Urinary bladder (tissue), 4 donors: ENCODE data around the gene INPP5E. TPM values are rescaled to one million over a fixed set of nuclear protein-coding genes. Genes with fewer than 3 reads are reported as not detected.

Source experiments
- DNase-seq: peaks from one replicate; pipeline ENCODE4 v3.0.0-alpha.2; 2015; ENCODE audit errors: extremely low spot score
- H3K27ac ChIP-seq: one replicate; pipeline ENCODE4 v1.5.1; 2013; ENCODE audit warnings: low read depth, mild to moderate bottlenecking, moderate library complexity
- H3K36me3 ChIP-seq: one replicate; pipeline ENCODE4 v1.6.1; 2013; ENCODE audit warnings: mild to moderate bottlenecking, moderate library complexity; ENCODE audit not compliant: insufficient read depth
- H3K4me1 ChIP-seq: one replicate; pipeline ENCODE4 v1.6.1; 2013; ENCODE audit warnings: mild to moderate bottlenecking, moderate library complexity; ENCODE audit not compliant: insufficient read depth
- H3K4me3 ChIP-seq: one replicate; pipeline ENCODE4 v1.5.1; 2013; ENCODE audit warnings: low read depth, low read length
- WGBS: extraction: QIAGEN DNeasy Blood & Tissue Kit; methylation state at CpG from one replicate; pipeline ENCODE4 v1.1.7; 2013; 5-methylcytosine and 5-hydroxymethylcytosine counted together
- polyA plus RNA-seq: library from polyadenylated mRNA; stranded (reverse); fragments of 200-250 nt; gene quantifications from one replicate; pipeline ENCODE4 v1.2.3, GENCODE V29; 2013
- total RNA-seq: library from RNA; depleted of rRNA; stranded (reverse); fragments of >200 nt; gene quantifications from one replicate; pipeline ENCODE4 v1.2.3, GENCODE V29; 2014
- donor health status: healthy with polysubstance abuse.
- donor health status: healthy.

INPP5E gene
- total and polyA plus RNA-seq, 2 donors = 5.3 to 12.6 TPM

GRCh38 chr9:136465500-136466154, 26.0 kb upstream of the INPP5E start:
- DNase-seq = no peak
- WGBS = 93% methylated on average over 27 of the region's 27 CpGs
- Histone ChIP-seq H3K36me3 (peaks cover 16% of the 10 kb centered on the region), H3K4me3 (no peak overlapping the region), H3K4me1 (no peaks in the 10 kb centered on the region), H3K27ac (no peak overlapping the region)

- H3K27ac ChIP-seq = no peak overlapping the region
- H3K36me3 ChIP-seq = peaks cover 16% of the 10 kb centered on the region
- H3K4me3 ChIP-seq = no peak overlapping the region
- DNase-seq = no peak
- WGBS = 95% methylated on average over 6 of the region's 6 CpGs
- no peaks in the 10 kb centered on the region for H3K4me1 ChIP-seq
Measured at GRCh38 chr9:136464241-136464640, 24.6 kb upstream of the INPP5E start.

DNA sequence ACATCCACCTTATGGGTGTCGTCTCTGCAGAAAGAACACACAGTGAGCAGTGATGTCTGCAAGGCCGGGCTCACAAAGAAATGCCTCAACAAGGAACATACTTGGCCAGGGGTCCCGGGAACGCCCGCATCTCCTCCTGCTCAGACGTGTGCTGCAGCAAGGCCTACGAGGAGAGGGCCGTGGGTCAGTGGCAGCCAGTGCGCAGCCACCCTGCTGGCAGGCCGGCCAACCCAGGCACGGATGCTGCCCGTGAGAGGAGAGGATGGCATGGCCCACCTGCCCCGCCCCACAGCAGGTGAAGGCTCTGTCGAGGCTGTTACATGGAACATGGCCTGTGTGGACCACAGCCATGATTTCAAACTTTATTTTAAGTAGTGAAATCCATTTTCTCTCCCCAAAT, 23.9 kb upstream of the INPP5E start:
- H3K4me1 ChIP-seq = no peaks in the 10 kb centered on the region
- H3K27ac ChIP-seq = no peak overlapping the region
- H3K4me3 ChIP-seq = no peak overlapping the region
- H3K36me3 ChIP-seq = peaks cover 16% of the 10 kb centered on the region
- WGBS = 91% methylated on average over 14 of the region's 14 CpGs
- no peak for DNase-seq

DNA sequence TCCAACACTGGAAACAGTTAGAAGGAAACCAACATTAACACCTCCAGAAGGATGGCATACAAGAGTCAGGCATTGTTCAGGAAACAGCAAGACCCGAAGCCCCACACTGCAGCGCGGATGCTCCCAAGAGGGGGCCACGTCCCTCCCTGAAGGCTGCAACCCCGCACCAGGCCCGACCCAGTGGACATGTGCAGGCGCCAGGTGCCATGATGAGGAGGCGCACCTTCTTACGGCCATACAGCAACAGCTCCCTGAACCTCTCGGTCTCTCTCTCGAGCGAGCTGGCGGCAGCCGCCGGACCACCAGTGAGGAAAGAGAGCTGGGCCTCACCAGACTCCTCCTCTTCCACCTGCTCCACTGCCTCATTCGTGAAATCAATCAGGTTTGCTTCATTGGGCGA, 23.0 kb upstream of the INPP5E start:
- no peak for DNase-seq
- peaks cover 16% of the 10 kb centered on the region for H3K36me3 ChIP-seq
- no peak overlapping the region for H3K4me3 ChIP-seq
- H3K27ac ChIP-seq = no peak overlapping the region
- H3K4me1 ChIP-seq = no peaks in the 10 kb centered on the region
- WGBS = 98% methylated on average over 17 of the region's 17 CpGs

- Histone ChIP-seq H3K4me1 (no peaks in the 10 kb centered on the region), H3K27ac (no peak overlapping the region), H3K4me3 (no peak overlapping the region), H3K36me3 (peaks cover 14% of the 10 kb centered on the region)
- no peak for DNase-seq
- 96% methylated on average over 23 of the region's 23 CpGs for WGBS
Measured at GRCh38 chr9:136460772-136461325, 21.2 kb upstream of the INPP5E start.

- 97% methylated on average over 28 of the region's 28 CpGs for WGBS
- Histone ChIP-seq H3K36me3 (peaks cover 15% of the 10 kb centered on the region), H3K4me1 (no peaks in the 10 kb centered on the region), H3K4me3 (no peak overlapping the region), H3K27ac (no peak overlapping the region)
- DNase-seq = no peak
Measured at GRCh38 chr9:136459425-136459824, 19.8 kb upstream of the INPP5E start.

DNA sequence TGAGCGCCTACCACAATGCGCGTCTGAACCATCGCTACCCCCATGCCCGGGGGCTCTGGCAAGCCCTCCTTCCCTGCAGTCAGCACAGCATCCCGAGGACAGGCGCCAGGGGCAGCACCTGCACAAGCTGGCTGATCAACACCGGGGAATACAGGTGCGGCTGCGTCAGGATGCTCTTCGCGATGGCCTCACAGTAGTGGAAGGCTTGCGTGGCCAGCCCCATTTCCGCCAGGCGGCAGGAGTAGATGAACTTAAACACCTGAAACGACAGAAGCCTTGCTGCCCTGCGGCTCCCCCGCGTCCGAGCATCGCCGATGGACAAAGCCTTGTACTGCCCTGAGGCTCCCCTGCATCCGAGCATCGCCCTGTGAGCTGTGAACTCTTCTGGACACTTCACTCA, 17.7 kb upstream of the INPP5E start:
- Histone ChIP-seq H3K4me1 (no peaks in the 10 kb centered on the region), H3K27ac (no peak overlapping the region), H3K4me3 (no peak overlapping the region), H3K36me3 (peaks cover 12% of the 10 kb centered on the region)
- WGBS = 96% methylated on average over 24 of the region's 24 CpGs
- DNase-seq = no peak

- no peaks in the 10 kb centered on the region for H3K4me1 ChIP-seq
- DNase-seq = no peak
- H3K27ac ChIP-seq = no peak overlapping the region
- no peak overlapping the region for H3K4me3 ChIP-seq
- 89% methylated on average over 9 of the region's 9 CpGs for WGBS
- peaks cover 12% of the 10 kb centered on the region for H3K36me3 ChIP-seq
Measured at GRCh38 chr9:136456258-136456657, 16.6 kb upstream of the INPP5E start.

GRCh38 chr9:136455043-136456002, 15.7 kb upstream of the INPP5E start:
- H3K4me3 ChIP-seq = no peak overlapping the region
- H3K4me1 ChIP-seq = no peaks in the 10 kb centered on the region
- no peak overlapping the region for H3K27ac ChIP-seq
- peaks cover 12% of the 10 kb centered on the region for H3K36me3 ChIP-seq
- WGBS = 92% methylated on average over 43 of the region's 43 CpGs
- DNase-seq = no peak

DNA sequence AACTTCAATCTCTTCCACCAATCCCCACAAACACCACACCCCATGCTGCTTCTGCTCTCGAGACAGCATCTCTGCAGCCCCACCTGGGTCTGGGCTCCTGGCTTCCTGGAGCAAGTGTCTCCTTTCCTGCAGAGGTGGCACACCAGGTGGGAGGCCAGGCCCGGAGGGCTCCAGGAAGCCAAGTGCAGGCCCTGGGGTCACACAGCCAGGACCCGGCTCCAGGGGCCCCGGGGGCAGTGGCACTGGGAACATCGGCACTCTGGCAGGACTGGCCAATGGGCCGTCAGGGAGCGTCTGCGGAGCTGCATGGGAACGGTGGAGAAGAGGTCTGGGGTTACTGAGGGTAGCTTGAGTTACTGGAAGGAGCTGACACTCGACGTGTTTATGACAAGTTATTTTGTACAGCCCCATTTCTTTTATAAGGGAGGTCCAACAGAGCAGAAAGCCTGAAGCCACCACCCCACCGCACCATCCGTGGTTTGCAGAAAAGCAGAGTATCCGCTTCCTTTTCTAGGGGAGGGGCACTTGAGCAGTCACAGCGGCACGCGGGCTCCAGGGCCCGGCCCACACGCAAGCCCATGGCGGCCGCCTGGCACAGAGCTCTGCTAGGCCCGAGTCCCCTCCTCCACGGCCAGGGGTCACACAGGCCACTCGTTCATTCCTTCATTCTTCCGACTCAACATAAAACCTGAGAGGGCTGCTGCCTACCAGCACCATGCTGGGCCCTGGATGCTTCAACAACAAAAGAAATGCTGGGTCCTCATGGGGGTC, 14.6 kb upstream of the INPP5E start:
- 89% methylated on average over 25 of the region's 25 CpGs for WGBS
- H3K27ac ChIP-seq = no peak overlapping the region
- no peaks in the 10 kb centered on the region for H3K4me1 ChIP-seq
- no peak for DNase-seq
- peaks cover 12% of the 10 kb centered on the region for H3K36me3 ChIP-seq
- no peak overlapping the region for H3K4me3 ChIP-seq

DNA sequence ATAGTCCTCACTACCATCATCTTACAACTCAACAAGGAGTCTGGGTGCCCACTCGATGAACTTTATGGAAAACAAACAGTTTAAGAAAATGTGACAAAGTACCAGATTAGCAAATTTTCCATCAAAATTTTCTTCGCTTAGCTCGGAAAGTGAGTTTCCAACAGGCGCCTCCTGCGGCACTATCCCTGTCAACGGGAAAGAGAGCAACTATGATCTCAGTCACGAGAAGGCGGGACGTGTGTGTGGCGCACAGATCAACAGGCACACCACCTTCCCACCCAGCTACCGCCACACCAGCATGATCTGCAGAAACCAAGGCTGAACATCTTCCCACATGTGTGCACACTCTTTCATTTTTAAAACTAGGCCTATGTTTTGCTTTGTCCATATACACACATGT, 13.7 kb upstream of the INPP5E start:
- 92% methylated on average over 11 of the region's 11 CpGs for WGBS
- Histone ChIP-seq H3K4me1 (no peaks in the 10 kb centered on the region), H3K4me3 (no peak overlapping the region), H3K36me3 (peaks cover 12% of the 10 kb centered on the region), H3K27ac (no peak overlapping the region)
- no peak for DNase-seq

DNA sequence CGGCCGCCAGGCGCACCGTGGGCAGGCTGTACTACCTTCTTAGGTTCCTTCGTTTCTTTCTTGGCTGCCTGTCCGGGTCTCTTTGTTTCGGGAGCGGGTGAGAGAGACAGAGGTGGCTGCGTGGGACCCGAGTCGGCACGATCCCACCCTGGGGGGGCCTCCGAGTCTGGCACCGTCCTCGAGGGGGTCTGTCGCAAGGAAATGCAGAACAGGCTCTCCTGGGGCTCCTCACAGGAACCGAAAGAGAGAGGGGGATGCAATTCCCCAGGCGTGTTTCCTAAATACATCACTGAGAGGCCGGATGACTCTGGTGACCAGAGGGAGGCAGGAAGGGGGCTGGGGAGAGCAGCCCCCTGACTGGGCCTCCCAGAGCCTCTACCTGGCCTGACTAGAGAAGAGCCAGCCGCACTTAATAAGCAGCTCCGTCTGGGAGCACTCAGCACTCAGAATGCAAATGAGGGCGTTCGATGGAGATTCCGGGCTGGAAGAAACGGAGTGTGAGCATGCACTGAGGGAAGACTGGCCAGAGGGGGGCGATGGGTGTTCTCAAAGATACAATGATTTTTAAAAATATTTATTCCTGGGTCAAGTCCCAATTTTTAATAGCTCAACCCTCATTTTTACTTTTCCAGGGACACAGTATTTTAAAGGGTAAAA, 11.7 kb upstream of the INPP5E start:
- WGBS = 86% methylated on average over 26 of the region's 26 CpGs
- Histone ChIP-seq H3K27ac (no peak overlapping the region), H3K4me1 (no peaks in the 10 kb centered on the region), H3K36me3 (peaks cover 7% of the 10 kb centered on the region), H3K4me3 (no peak overlapping the region)
- no peak for DNase-seq

DNA sequence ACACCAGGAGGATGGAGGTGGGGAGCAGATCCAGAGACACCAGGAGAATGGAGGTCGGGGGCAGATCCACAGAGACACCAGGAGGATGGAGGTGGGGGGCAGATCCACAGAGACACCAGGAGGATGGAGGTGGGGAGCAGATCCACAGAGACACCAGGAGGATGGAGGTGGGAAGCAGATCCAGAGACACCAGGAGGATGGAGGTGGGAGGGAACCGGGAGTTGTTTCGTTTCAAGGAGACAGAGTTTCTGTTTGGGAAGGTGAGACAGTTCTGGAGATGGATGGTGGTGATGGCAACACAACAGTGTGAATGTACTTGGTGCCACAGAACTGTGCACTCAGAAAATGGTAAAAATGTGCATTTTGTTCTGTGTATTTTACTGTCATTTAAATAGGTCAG, 9.0 kb upstream of the INPP5E start:
- no peak for DNase-seq
- WGBS = 94% methylated on average over 3 of the region's 3 CpGs
- H3K36me3 ChIP-seq = no peaks in the 10 kb centered on the region
- no peaks in the 10 kb centered on the region for H3K4me1 ChIP-seq
- no peak overlapping the region for H3K4me3 ChIP-seq
- H3K27ac ChIP-seq = no peak overlapping the region
